Activated naive CD4-positive, alpha-beta T cell (primary cell): Measurements from ENCODE around the gene TUBA3E.
"Not testable (repeated sequence)": the region's sequence is repeated elsewhere in the genome, so short reads cannot be mapped to it uniquely, and the experiment has no call there.

ENCODE experiments used
- DNase-seq, 4 experiments: peaks; one replicate each; lab custom pipeline; 2025; lab: John Stamatoyannopoulos, UW

TUBA3E gene

DNA sequence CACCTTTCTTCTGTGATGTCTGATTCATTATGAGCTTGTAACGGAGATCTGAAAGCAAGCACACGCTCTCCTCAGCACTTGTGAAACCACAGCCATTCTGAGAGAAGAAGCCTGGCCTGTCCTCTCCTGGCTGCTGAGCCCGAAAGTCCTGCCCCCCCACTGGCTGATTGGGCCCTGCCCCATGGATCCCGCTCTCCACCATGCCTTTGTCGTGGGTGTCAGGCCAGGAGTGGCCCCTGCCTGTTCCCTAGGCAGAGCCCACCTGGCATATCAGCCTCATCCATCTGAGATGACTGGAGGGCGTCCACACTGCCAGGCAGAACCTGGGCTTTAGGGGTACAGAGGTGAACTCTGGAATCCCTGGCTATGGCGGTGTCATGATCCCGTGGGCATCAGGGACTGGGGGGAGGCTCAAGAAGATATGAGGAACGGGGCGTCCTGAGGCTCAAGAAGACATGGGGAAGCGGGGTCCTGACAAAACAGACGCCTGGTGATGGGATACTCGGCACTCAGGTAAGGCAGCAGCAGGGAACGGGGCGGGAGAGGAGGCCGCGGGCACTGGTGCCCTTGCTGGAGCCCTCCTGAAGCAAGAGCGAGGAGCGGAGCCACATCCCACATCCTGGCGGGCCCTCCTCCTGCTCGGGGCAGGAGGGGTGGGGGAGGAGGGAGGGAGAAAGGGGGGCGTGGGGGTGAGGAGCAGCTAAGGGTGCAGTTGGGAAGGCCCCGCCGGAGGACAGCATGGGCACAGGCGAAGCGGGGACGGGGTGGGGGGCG is 54.8 kb downstream of the TUBA3E start:
- not testable (repeated sequence) for DNase-seq

DNA sequence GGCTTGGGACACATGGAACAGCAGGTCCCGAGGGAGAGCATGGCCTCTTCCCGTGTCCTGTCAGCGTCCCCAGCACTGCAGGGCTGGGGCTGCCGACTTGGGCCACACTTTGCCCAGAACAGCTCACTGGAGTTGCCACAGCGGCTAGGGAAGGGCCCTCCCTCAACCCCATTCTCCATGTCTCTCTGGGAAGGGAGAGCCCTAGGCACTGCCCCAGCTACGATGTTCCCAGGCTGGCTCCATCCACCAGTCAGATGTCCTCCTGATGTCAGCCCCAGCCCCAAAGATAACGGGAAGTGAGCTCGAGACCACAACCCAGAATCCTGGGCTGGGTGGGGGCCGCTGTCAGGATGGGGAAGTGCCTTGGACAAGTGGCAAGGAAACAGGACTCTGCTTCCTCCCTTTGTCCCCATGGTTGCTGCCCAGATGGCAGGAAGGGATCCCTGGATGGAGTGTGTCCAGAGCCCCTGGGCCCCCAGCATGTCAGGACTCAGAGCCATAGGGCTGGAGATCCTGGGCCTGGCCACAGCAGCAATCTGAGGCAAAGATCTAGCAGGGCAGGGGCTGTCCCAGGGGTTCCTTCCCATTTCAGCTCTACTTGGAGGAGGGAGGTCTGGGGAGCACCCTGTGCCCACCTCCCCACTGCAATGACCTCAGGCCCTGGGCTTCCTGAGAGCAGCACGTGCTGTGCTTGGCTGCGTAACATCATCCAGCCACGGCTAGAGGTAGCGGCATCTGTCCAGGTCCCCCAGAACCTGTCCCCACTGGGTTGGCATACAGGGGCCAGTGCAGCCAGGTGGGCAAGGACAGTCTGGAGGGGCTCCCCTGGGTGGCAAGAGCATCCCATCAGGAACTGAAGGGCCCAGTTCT is 55.6 kb downstream of the TUBA3E start:
- DNase-seq = not testable (repeated sequence)
